Skeletal muscle satellite cell (primary cell): ENCODE measurements around the gene EXOC7.
"Not testable (repeated sequence)": the region's sequence is repeated elsewhere in the genome, so short reads cannot be mapped to it uniquely, and the experiment has no call there.

Experiments used
- H3K27me3 ChIP-seq: 2 replicates; pipeline ENCODE4 v1.7.0; 2013; ENCODE audit warnings: low read length; ENCODE audit not compliant: control insufficient read depth, insufficient read depth
- H3K36me3 ChIP-seq: 2 replicates; pipeline ENCODE4 v1.7.0; 2013; ENCODE audit warnings: mild to moderate bottlenecking, control low read depth, low read length; ENCODE audit not compliant: insufficient read depth
- H3K4me1 ChIP-seq: 2 replicates; pipeline ENCODE4 v1.7.0; 2013; ENCODE audit warnings: low read length; ENCODE audit not compliant: control insufficient read depth, insufficient read depth
- H3K4me2 ChIP-seq: 2 replicates; pipeline ENCODE4 v1.7.0; 2013; ENCODE audit warnings: mild to moderate bottlenecking, low read length
- H3K4me3 ChIP-seq: 2 replicates; pipeline ENCODE4 v1.7.0; 2013; ENCODE audit warnings: low read length
- H3K9ac ChIP-seq: 2 replicates; pipeline ENCODE4 v1.7.0; 2013; ENCODE audit warnings: mild to moderate bottlenecking, low read depth, low read length, moderate library complexity
- H3K9me3 ChIP-seq: replicated peaks from 2 replicates; pipeline ENCODE4 v1.7.0; 2013; ENCODE audit warnings: mild to moderate bottlenecking, control low read depth, low read length

Gene EXOC7

GRCh38 chr17:76072148-76072858 lies 31.3 kb downstream of the EXOC7 start, which contains the start of gene SRP68:
Gene SRP68 (minus strand): TSS chr17:76072517. CDS start chr17:76072491, 26 bp downstream.
- Histone ChIP-seq H3K9me3 (no peaks in the 10 kb centered on the region), H3K4me3 (peak within 1 kb of the TSS; percentile 78), H3K4me2 (peak within 1 kb of the TSS; percentile 94), H3K27me3 (peaks cover 37% of the 10 kb centered on the region), H3K4me1 (peaks cover 8% of the 10 kb centered on the region), H3K9ac (peak within 1 kb of the TSS; percentile 97), H3K36me3 (peaks cover 9% of the 10 kb centered on the region)

GRCh38 chr17:76071531-76072147 lies 31.9 kb downstream of the EXOC7 start:
- peaks cover 31% of the 10 kb centered on the region for H3K27me3 ChIP-seq
- H3K9me3 ChIP-seq = no peaks in the 10 kb centered on the region
- H3K9ac ChIP-seq = peak overlapping the region; percentile 97
- H3K36me3 ChIP-seq = peaks cover 14% of the 10 kb centered on the region
- H3K4me3 ChIP-seq = peak overlapping the region; percentile 78
- peak overlapping the region; percentile 92 for H3K4me2 ChIP-seq
- H3K4me1 ChIP-seq = peaks cover 8% of the 10 kb centered on the region

- H3K4me1 ChIP-seq = peaks cover 5% of the 10 kb centered on the region
- H3K4me2 ChIP-seq = no peak overlapping the region
- H3K4me3 ChIP-seq = no peak overlapping the region
- H3K9me3 ChIP-seq = no peaks in the 10 kb centered on the region
- no peaks in the 10 kb centered on the region for H3K27me3 ChIP-seq
- peaks cover 55% of the 10 kb centered on the region for H3K36me3 ChIP-seq
- H3K9ac ChIP-seq = no peak overlapping the region
These were observed 37.8 kb downstream of the EXOC7 start for GRCh38 chr17:76065775-76066174.

- Histone ChIP-seq H3K4me2 (no peak overlapping the region), H3K4me1 (no peaks in the 10 kb centered on the region), H3K4me3 (no peak overlapping the region), H3K9me3 (no peaks in the 10 kb centered on the region), H3K9ac (no peak overlapping the region), H3K36me3 (peaks cover 63% of the 10 kb centered on the region), H3K27me3 (no peaks in the 10 kb centered on the region)
These were observed 39.6 kb downstream of the EXOC7 start for GRCh38 chr17:76063875-76064546.

- not testable (repeated sequence) for H3K27me3 ChIP-seq, H3K9me3 ChIP-seq, H3K9ac ChIP-seq, H3K4me3 ChIP-seq, H3K4me2 ChIP-seq, H3K4me1 ChIP-seq
- H3K36me3 ChIP-seq = peaks cover 63% of the 10 kb centered on the region
These were observed 45.3 kb downstream of the EXOC7 start for GRCh38 chr17:76058264-76058663.

GRCh38 chr17:76056882-76057281 lies 46.7 kb downstream of the EXOC7 start:
- Histone ChIP-seq H3K36me3 (peaks cover 68% of the 10 kb centered on the region), H3K27me3 (no peaks in the 10 kb centered on the region), H3K9me3 (peaks cover 4% of the 10 kb centered on the region), H3K4me2 (no peak overlapping the region), H3K4me1 (peaks cover 13% of the 10 kb centered on the region), H3K9ac (no peak overlapping the region), H3K4me3 (no peak overlapping the region)

- Histone ChIP-seq H3K4me3 (no peak overlapping the region), H3K4me2 (no peak overlapping the region), H3K9ac (no peak overlapping the region), H3K27me3 (no peaks in the 10 kb centered on the region), H3K9me3 (peaks cover 4% of the 10 kb centered on the region), H3K4me1 (peaks cover 15% of the 10 kb centered on the region), H3K36me3 (peaks cover 76% of the 10 kb centered on the region)
These were observed 49.5 kb downstream of the EXOC7 start for GRCh38 chr17:76054112-76054476.

- H3K9me3 ChIP-seq = peaks cover 4% of the 10 kb centered on the region
These were observed 50.1 kb downstream of the EXOC7 start for GRCh38 chr17:76053246-76054111.

GRCh38 chr17:76051561-76051960 lies 52.0 kb downstream of the EXOC7 start:
- H3K4me3 ChIP-seq = no peak overlapping the region
- no peaks in the 10 kb centered on the region for H3K27me3 ChIP-seq
- no peak overlapping the region for H3K9ac ChIP-seq
- H3K4me2 ChIP-seq = no peak overlapping the region
- H3K9me3 ChIP-seq = peaks cover 4% of the 10 kb centered on the region
- H3K4me1 ChIP-seq = peaks cover 27% of the 10 kb centered on the region
- peaks cover 74% of the 10 kb centered on the region for H3K36me3 ChIP-seq

More at GRCh38 chr17:76053246-76054111, 50.1 kb downstream of the EXOC7 start:
- H3K4me3 ChIP-seq = peak overlapping the region; percentile 38
- peak overlapping the region; percentile 23 for H3K4me2 ChIP-seq
- peaks cover 76% of the 10 kb centered on the region for H3K36me3 ChIP-seq
- H3K4me1 ChIP-seq = peaks cover 21% of the 10 kb centered on the region
- H3K9ac ChIP-seq = no peak overlapping the region
- no peaks in the 10 kb centered on the region for H3K27me3 ChIP-seq

GRCh38 chr17:76050538-76051467 lies 52.8 kb downstream of the EXOC7 start:
- Histone ChIP-seq H3K4me3 (no peak overlapping the region), H3K4me2 (no peak overlapping the region), H3K4me1 (peaks cover 27% of the 10 kb centered on the region), H3K27me3 (no peaks in the 10 kb centered on the region), H3K36me3 (peaks cover 73% of the 10 kb centered on the region), H3K9ac (no peak overlapping the region), H3K9me3 (peaks cover 4% of the 10 kb centered on the region)
